ENCODE results near the gene PSTPIP2. TPM values are rescaled to one million over a fixed set of nuclear protein-coding genes. Genes with fewer than 3 reads are reported as not detected.

Gene PSTPIP2
- total and polyA plus RNA-seq, 2 of the 4 experiments (the other 2 are of a cell fraction): 10.4 to 12.4 TPM

- no peak overlapping the region for H3K27ac ChIP-seq (ENCODE audit: insufficient read depth, low read length)
- H4K8ac ChIP-seq (ENCODE audit: low read depth in 2 of 2, low read length in 2 of 2): no peak overlapping the region
- in situ Hi-C loops (cut with MboI; ENCODE audit: low sequenced_read_pairs): no loop called here
- 0 out of 2 replicates have a peak, but pooled peaks cover 3% of the 10 kb centered on the region for H3K9me1 ChIP-seq (ENCODE audit: insufficient read depth, low read length)
- BruUV-seq (replicated peaks): TSS peak; percentile 84
- ChIA-PET CTCF (no interaction called here), POLR2A (ENCODE audit: unreplicated experiment) (interaction anchor here (0.6 kb wide), 1 partner anchor 102 kb away, joined by 14 read pairs; no protein-coding TSS in a partner anchor)
- no peaks in the 10 kb centered on the region for H4K20me1 ChIP-seq (ENCODE audit: insufficient read depth, low read length)
- H3K9ac ChIP-seq (ENCODE audit: low read depth, low read length): no peak overlapping the region
- H2AFZ ChIP-seq (replicated peaks; ENCODE audit: low read length, poor library complexity): no peak overlapping the region
- intact Hi-C loops (cut with micrococcal nuclease): no loop called here
- DNase-seq (no peak), ATAC-seq (ENCODE audit: low read depth) (no peak)
- no peak overlapping the region for H3K4ac ChIP-seq (ENCODE audit: low read depth, low read length)
- H3K27me3 ChIP-seq (ENCODE audit: control insufficient read depth, insufficient read depth, low read length): no peaks in the 10 kb centered on the region
- no peak overlapping the region for H4K5ac ChIP-seq (ENCODE audit: low read depth, low read length)
- H3K18ac ChIP-seq (ENCODE audit: low read depth, low read length): no peak overlapping the region
- no peak overlapping the region for H2BK15ac ChIP-seq (ENCODE audit: low read depth, low read length)
- H3K79me1 ChIP-seq (ENCODE audit: low read depth in 1 of 2, low read length in 2 of 2): no peaks in the 10 kb centered on the region
- H4K91ac ChIP-seq (ENCODE audit: insufficient read depth, low read depth, low read length): no peak overlapping the region
- peaks cover 12% of the 10 kb centered on the region for H3K36me3 ChIP-seq (ENCODE audit: control insufficient read depth, insufficient read depth, low read length)
- H3K4me3 ChIP-seq (ENCODE audit: insufficient read depth, low read depth, low read length): no peak overlapping the region
- dilution Hi-C loops (cut with HindIII; ENCODE audit: low sequenced_read_pairs, unreplicated experiment): no loop called here
- no peak overlapping the region for H2BK5ac ChIP-seq (ENCODE audit: low read depth, low read length, poor library complexity, severe bottlenecking)
- no peak overlapping the region for H3K14ac ChIP-seq (replicated peaks; ENCODE audit: low read depth, low read length)
- TF ChIP-seq BHLHE40 (IDR thresholded peaks at IDR 0.05; ENCODE audit: low read depth, low read length): no peak
- TF ChIP-seq CEBPB (IDR thresholded peaks at IDR 0.05; ENCODE audit: low read depth, low read length): no peak
- TF ChIP-seq CTCF (conservative IDR thresholded peaks at IDR 0.05; ENCODE audit: low read depth, low read length): no peak
- TF ChIP-seq CHD1 (IDR thresholded peaks at IDR 0.05; ENCODE audit: low read depth, low read length): no peak
- no peak for TF ChIP-seq FOS (IDR thresholded peaks at IDR 0.05; ENCODE audit: low read depth, low read length)
- no peak for TF ChIP-seq RAD21 (IDR thresholded peaks at IDR 0.05; ENCODE audit: low read length)
- no peak for TF ChIP-seq MAZ (IDR thresholded peaks at IDR 0.05; ENCODE audit: borderline replicate concordance, low read depth, low read length)
- TF ChIP-seq NFE2L2 (IDR thresholded peaks at IDR 0.05; ENCODE audit: low read depth, low read length): no peak
- TF ChIP-seq RCOR1 (IDR thresholded peaks at IDR 0.05; ENCODE audit: insufficient replicate concordance, low read length): no peak
- TF ChIP-seq MXI1 (IDR thresholded peaks at IDR 0.05; ENCODE audit: borderline replicate concordance, low read depth, low read length): no peak
- no peak for TF ChIP-seq MAFK (IDR thresholded peaks at IDR 0.05; ENCODE audit: low read depth, low read length)
- no peak for TF ChIP-seq SMC3 (IDR thresholded peaks at IDR 0.05; ENCODE audit: low read depth, low read length)
- TF ChIP-seq RFX5 (IDR thresholded peaks at IDR 0.05; ENCODE audit: low read depth, low read length): no peak
- TF ChIP-seq USF2 (IDR thresholded peaks at IDR 0.05; ENCODE audit: low read depth, low read length): no peak
- TF ChIP-seq POLR2A (IDR thresholded peaks at IDR 0.05; ENCODE audit: low read depth, low read length): no peak
- H2BK120ac ChIP-seq (ENCODE audit: low read depth, low read length): no peak overlapping the region
- no peak overlapping the region for H3K4me2 ChIP-seq (ENCODE audit: low read depth, low read length)
- no peak overlapping the region for H3K23ac ChIP-seq (ENCODE audit: low read depth, low read length)
- H2AK5ac ChIP-seq (ENCODE audit: low read depth, low read length): no peak overlapping the region
- 0 out of 2 replicates have a peak, but pooled peaks cover 2% of the 10 kb centered on the region for H3K4me1 ChIP-seq (ENCODE audit: control insufficient read depth, insufficient read depth, low read length)
- WGBS, 2 experiments (ENCODE audit: extremely low coverage in 2 of 2, insufficient read length in 1 of 2): 60% methylated on average over 1 of the region's 4 CpGs; no CpG with 5 or more reads in 1 of the 2 experiments
- no peak overlapping the region for H2AK9ac ChIP-seq (replicated peaks; ENCODE audit: low read depth, low read length, poor library complexity)
- H2BK20ac ChIP-seq (ENCODE audit: low read depth, low read length): no peak overlapping the region
- H3K56ac ChIP-seq (ENCODE audit: extremely low read depth, insufficient read depth, low read length): no peak overlapping the region
- no peaks in the 10 kb centered on the region for H3K9me3 ChIP-seq (ENCODE audit: control insufficient read depth, insufficient read depth, low read length)
Observed at GRCh38 chr18:45984546-45985235, 87.4 kb downstream of the PSTPIP2 start.

All from IMR-90 (cell line).